Liver (tissue), 9 donors: Measurements from ENCODE around the gene AUH. TPM values are rescaled to one million over a fixed set of nuclear protein-coding genes. Genes with fewer than 3 reads are reported as not detected.

Source experiments
- DNase-seq: peaks from one replicate; pipeline ENCODE4 v3.0.0-alpha.2; 2017; ENCODE audit warnings: low spot score
- H3K27ac ChIP-seq, 2 donors: one replicate each; pipeline ENCODE4 v1.7.0; 2013; ENCODE audit warnings: inconsistent platforms in 2 of 2, low read length in 2 of 2, control low read depth in 1 of 2, low read depth in 1 of 2, mild to moderate bottlenecking in 1 of 2
- H3K27me3 ChIP-seq, 4 donors: one replicate each; pipeline versions ENCODE4 v1.6.1 to v1.7.0; 2013; ENCODE audit warnings: low read length in 3 of 4, inconsistent platforms in 1 of 4, mild to moderate bottlenecking in 1 of 4, moderate library complexity in 1 of 4; ENCODE audit not compliant: control insufficient read depth in 4 of 4, insufficient read depth in 4 of 4
- H3K36me3 ChIP-seq, 4 donors: one replicate each; pipeline versions ENCODE4 v1.6.1 to v1.7.0; 2013; ENCODE audit warnings: low read length in 3 of 4, mild to moderate bottlenecking in 3 of 4, low read depth in 1 of 4, moderate library complexity in 1 of 4; ENCODE audit not compliant: control insufficient read depth in 4 of 4, insufficient read depth in 3 of 4
- H3K4me1 ChIP-seq, 4 donors: one replicate each; pipeline versions ENCODE4 v1.6.1 to v1.7.0; 2013; ENCODE audit warnings: low read length in 3 of 4, mild to moderate bottlenecking in 3 of 4, moderate library complexity in 1 of 4; ENCODE audit not compliant: control insufficient read depth in 4 of 4, insufficient read depth in 4 of 4
- H3K4me3 ChIP-seq, 3 donors: one replicate each; pipeline versions ENCODE4 v1.6.1 to v1.7.0; 2013; ENCODE audit warnings: low read length in 3 of 3, control low read depth in 1 of 3, low read depth in 1 of 3, mild to moderate bottlenecking in 1 of 3
- H3K9ac ChIP-seq, 2 donors: one replicate each; pipeline ENCODE4 v1.7.0; 2013; ENCODE audit warnings: low read length in 2 of 2, mild to moderate bottlenecking in 2 of 2, moderate library complexity in 2 of 2, control low read depth in 1 of 2, low read depth in 1 of 2
- H3K9me3 ChIP-seq, 4 donors: one replicate each; pipeline versions ENCODE4 v1.6.1 to v1.7.0; 2013; ENCODE audit warnings: low read length in 3 of 4; ENCODE audit not compliant: control insufficient read depth in 4 of 4
- EGR1 ChIP-seq, 2 donors: IDR thresholded peaks; 2 replicates each; pipeline ENCODE4 v1.6.1; 2016 to 2018; ENCODE audit warnings: antibody characterized with exemption in 2 of 2, low read depth in 2 of 2
- FOXA1 ChIP-seq: IDR thresholded peaks from 2 replicates; pipeline ENCODE4 v1.6.1; 2016; ENCODE audit warnings: antibody characterized with exemption
- FOXA2 ChIP-seq: IDR thresholded peaks from 2 replicates; pipeline ENCODE4 v1.6.1; 2016; ENCODE audit warnings: antibody characterized with exemption
- GABPA ChIP-seq, 2 donors: IDR thresholded peaks in 1 of 2; conservative IDR thresholded peaks in 1 of 2; 2 replicates each; pipeline ENCODE4 v1.6.1; 2016; ENCODE audit warnings: antibody characterized with exemption in 2 of 2, mild to moderate bottlenecking in 1 of 2, moderate library complexity in 1 of 2
- HNF4A ChIP-seq, 2 donors: conservative IDR thresholded peaks; 2 replicates each; pipeline ENCODE4 v1.6.1; 2016; ENCODE audit warnings: antibody characterized with exemption in 2 of 2, mild to moderate bottlenecking in 2 of 2
- JUND ChIP-seq, 2 donors: IDR thresholded peaks; 2 replicates each; pipeline ENCODE4 v1.6.1; 2016; ENCODE audit warnings: antibody characterized with exemption in 2 of 2
- NR2F2 ChIP-seq: IDR thresholded peaks from 2 replicates; pipeline ENCODE4 v1.6.1; 2016; ENCODE audit warnings: antibody characterized with exemption
- RAD21 ChIP-seq, 2 donors: IDR thresholded peaks; 2 replicates each; pipeline ENCODE4 v1.6.1; 2016; ENCODE audit warnings: antibody characterized with exemption in 2 of 2, mild to moderate bottlenecking in 2 of 2
- RXRA ChIP-seq, 2 donors: IDR thresholded peaks; 2 replicates each; pipeline ENCODE4 v1.6.1; 2017 to 2018; ENCODE audit warnings: antibody characterized with exemption in 2 of 2, mild to moderate bottlenecking in 1 of 2
- SP1 ChIP-seq: IDR thresholded peaks from 2 replicates; pipeline ENCODE4 v1.6.1; 2018; ENCODE audit warnings: antibody characterized with exemption, mild to moderate bottlenecking
- TAF1 ChIP-seq: conservative IDR thresholded peaks from 2 replicates; pipeline ENCODE4 v1.6.1; 2016; ENCODE audit warnings: antibody characterized with exemption, mild to moderate bottlenecking
- YY1 ChIP-seq: IDR thresholded peaks from 2 replicates; pipeline ENCODE4 v1.6.1; 2016; ENCODE audit warnings: antibody characterized with exemption, mild to moderate bottlenecking
- WGBS: extraction: QIAGEN DNeasy Blood & Tissue Kit; methylation state at CpG from one replicate; pipeline ENCODE4 v1.1.7; 2013; 5-methylcytosine and 5-hydroxymethylcytosine counted together
- polyA plus RNA-seq, 2 donors: library from polyadenylated mRNA; stranded (reverse) in 1 of 2; unstranded in 1 of 2; fragments of 200-250 nt in 1 of 2; fragments of >200 nt in 1 of 2; fragmentation: Nextera tagmentation in 1 of 2; extraction: Ambion mirVana in 1 of 2; gene quantifications; one replicate each; pipeline versions ENCODE4 v1.2.1 to v1.2.3, GENCODE V29; 2013 to 2015
- total RNA-seq, 2 donors: library from RNA; depleted of rRNA; stranded (reverse); fragments of >200 nt; gene quantifications; one replicate each; pipeline ENCODE4 v1.2.3, GENCODE V29; 2014
- TF ChIP-seq, protein P1 (sequence below): fragments of 150-350 bp; IDR thresholded peaks from 2 replicates; pipeline ENCODE4 v1.5.1; 2017; ENCODE audit warnings: improper control_type of control experiment, low read depth, low read length; ENCODE audit not compliant: missing input control
- TF ChIP-seq, protein P2 (sequence below): IDR thresholded peaks from 2 replicates; pipeline ENCODE4 v1.6.1; 2016; ENCODE audit warnings: antibody characterized with exemption
- TF ChIP-seq, protein P3 (sequence below): IDR thresholded peaks from 2 replicates; pipeline ENCODE4 v1.6.1; 2016; ENCODE audit warnings: antibody characterized with exemption
- TF ChIP-seq, protein P4 (sequence below): IDR thresholded peaks from 2 replicates; pipeline ENCODE4 v1.6.1; 2016; ENCODE audit warnings: antibody characterized with exemption
- TF ChIP-seq, protein P5 (sequence below): IDR thresholded peaks from 2 replicates; pipeline ENCODE4 v1.6.1; 2016; ENCODE audit warnings: antibody characterized with exemption, mild to moderate bottlenecking
- donor health status: healthy.
- donor health status: healthy.
- donor health status: healthy.
- donor health status: healthy.
- donor health status: healthy.

The AUH gene
- total and polyA plus RNA-seq, 4 donors, result 12.1 to 30.0 (median 24.9) TPM

DNA sequence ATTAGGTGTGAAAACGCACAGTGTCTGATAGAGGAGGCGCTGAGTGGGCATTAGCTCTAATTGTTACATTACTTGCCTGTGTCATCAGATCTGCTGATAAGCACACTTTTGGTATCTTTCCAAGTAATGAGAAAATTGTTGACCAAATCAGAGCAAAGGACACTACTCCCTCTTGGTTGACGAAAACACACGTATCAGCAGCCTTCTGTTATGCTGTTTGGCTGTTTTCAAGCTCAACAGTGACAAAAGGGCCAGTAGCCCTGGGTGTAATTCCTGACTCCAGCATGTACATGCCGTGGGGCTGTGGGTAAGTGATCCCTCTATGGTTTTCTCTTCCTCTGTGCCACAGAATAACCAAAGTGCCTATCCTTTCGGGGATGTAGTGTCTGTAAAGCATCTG lies 151.4 kb downstream of the AUH start:
- H3K4me1 ChIP-seq, result peaks cover 14 to 46% (median 21%) of the 10 kb centered on the region in 4 donors
- no peaks in the 10 kb centered on the region for H3K36me3 ChIP-seq
- TF ChIP-seq GABPA (IDR thresholded peaks at IDR 0.05 in 1 of 2, conservative IDR thresholded peaks at IDR 0.05 in 1 of 2) (no peak), RAD21 (IDR thresholded peaks at IDR 0.05) (peak; percentile 38 to 51), SP1 (peak; percentile 75), TAF1 (peak; percentile 78), YY1 (peak; percentile 70), NR2F2 (no peak), JUND (IDR thresholded peaks at IDR 0.05) (peak in 1 of 2 donors; percentile 72), FOXA1 (peak; percentile 42), HNF4A (conservative IDR thresholded peaks at IDR 0.05) (peak; percentile 47 to 73), EGR1 (IDR thresholded peaks at IDR 0.05; ENCODE audit: low read depth in 2 of 2) (peak in 1 of 2 donors; percentile 48), RXRA (IDR thresholded peaks at IDR 0.05) (peak; percentile 57 to 84), FOXA2 (peak; percentile 47)
- TF ChIP-seq, protein P1, sequence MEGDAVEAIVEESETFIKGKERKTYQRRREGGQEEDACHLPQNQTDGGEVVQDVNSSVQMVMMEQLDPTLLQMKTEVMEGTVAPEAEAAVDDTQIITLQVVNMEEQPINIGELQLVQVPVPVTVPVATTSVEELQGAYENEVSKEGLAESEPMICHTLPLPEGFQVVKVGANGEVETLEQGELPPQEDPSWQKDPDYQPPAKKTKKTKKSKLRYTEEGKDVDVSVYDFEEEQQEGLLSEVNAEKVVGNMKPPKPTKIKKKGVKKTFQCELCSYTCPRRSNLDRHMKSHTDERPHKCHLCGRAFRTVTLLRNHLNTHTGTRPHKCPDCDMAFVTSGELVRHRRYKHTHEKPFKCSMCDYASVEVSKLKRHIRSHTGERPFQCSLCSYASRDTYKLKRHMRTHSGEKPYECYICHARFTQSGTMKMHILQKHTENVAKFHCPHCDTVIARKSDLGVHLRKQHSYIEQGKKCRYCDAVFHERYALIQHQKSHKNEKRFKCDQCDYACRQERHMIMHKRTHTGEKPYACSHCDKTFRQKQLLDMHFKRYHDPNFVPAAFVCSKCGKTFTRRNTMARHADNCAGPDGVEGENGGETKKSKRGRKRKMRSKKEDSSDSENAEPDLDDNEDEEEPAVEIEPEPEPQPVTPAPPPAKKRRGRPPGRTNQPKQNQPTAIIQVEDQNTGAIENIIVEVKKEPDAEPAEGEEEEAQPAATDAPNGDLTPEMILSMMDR, result no peak
- TF ChIP-seq, protein P2, sequence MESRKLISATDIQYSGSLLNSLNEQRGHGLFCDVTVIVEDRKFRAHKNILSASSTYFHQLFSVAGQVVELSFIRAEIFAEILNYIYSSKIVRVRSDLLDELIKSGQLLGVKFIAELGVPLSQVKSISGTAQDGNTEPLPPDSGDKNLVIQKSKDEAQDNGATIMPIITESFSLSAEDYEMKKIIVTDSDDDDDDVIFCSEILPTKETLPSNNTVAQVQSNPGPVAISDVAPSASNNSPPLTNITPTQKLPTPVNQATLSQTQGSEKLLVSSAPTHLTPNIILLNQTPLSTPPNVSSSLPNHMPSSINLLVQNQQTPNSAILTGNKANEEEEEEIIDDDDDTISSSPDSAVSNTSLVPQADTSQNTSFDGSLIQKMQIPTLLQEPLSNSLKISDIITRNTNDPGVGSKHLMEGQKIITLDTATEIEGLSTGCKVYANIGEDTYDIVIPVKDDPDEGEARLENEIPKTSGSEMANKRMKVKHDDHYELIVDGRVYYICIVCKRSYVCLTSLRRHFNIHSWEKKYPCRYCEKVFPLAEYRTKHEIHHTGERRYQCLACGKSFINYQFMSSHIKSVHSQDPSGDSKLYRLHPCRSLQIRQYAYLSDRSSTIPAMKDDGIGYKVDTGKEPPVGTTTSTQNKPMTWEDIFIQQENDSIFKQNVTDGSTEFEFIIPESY, result no peak
- TF ChIP-seq, protein P3, sequence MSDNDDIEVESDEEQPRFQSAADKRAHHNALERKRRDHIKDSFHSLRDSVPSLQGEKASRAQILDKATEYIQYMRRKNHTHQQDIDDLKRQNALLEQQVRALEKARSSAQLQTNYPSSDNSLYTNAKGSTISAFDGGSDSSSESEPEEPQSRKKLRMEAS, result peak; percentile 52
- TF ChIP-seq, protein P4, sequence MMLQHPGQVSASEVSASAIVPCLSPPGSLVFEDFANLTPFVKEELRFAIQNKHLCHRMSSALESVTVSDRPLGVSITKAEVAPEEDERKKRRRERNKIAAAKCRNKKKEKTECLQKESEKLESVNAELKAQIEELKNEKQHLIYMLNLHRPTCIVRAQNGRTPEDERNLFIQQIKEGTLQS, result no peak
- TF ChIP-seq, protein P5, sequence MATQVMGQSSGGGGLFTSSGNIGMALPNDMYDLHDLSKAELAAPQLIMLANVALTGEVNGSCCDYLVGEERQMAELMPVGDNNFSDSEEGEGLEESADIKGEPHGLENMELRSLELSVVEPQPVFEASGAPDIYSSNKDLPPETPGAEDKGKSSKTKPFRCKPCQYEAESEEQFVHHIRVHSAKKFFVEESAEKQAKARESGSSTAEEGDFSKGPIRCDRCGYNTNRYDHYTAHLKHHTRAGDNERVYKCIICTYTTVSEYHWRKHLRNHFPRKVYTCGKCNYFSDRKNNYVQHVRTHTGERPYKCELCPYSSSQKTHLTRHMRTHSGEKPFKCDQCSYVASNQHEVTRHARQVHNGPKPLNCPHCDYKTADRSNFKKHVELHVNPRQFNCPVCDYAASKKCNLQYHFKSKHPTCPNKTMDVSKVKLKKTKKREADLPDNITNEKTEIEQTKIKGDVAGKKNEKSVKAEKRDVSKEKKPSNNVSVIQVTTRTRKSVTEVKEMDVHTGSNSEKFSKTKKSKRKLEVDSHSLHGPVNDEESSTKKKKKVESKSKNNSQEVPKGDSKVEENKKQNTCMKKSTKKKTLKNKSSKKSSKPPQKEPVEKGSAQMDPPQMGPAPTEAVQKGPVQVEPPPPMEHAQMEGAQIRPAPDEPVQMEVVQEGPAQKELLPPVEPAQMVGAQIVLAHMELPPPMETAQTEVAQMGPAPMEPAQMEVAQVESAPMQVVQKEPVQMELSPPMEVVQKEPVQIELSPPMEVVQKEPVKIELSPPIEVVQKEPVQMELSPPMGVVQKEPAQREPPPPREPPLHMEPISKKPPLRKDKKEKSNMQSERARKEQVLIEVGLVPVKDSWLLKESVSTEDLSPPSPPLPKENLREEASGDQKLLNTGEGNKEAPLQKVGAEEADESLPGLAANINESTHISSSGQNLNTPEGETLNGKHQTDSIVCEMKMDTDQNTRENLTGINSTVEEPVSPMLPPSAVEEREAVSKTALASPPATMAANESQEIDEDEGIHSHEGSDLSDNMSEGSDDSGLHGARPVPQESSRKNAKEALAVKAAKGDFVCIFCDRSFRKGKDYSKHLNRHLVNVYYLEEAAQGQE, result peak; percentile 94
- peak overlapping the region; percentile 88 to 93 for H3K27ac ChIP-seq
- no peaks in the 10 kb centered on the region for H3K9me3 ChIP-seq
- H3K9ac ChIP-seq, result peak overlapping the region; percentile 80 to 99
- no peaks in the 10 kb centered on the region for H3K27me3 ChIP-seq
- WGBS, result 32% methylated on average over 6 of the region's 6 CpGs
- peak overlapping the region; percentile 45 to 62 (median 47) for H3K4me3 ChIP-seq
- DNase-seq, result no peak
